Activated T-cell treated with anti-CD3 and anti-CD28 coated beads, Interleukin-2, amount 50 U/mL, for 24 hours (primary cell): ENCODE data around the gene HYDIN.
A peak's percentile ranks its signal among the peaks of the same experiment; 100 is the strongest.
"Not testable (repeated sequence)": the region's sequence is repeated elsewhere in the genome, so short reads cannot be mapped to it uniquely, and the experiment has no call there.

Source experiments
- DNase-seq: peaks from one replicate; pipeline ENCODE4 v3.0.0-alpha.2; 2020
- H3K27ac Mint-ChIP-seq: 2 replicates; pipeline ENCODE4 v1.8.0; 2020; ENCODE audit warnings: mild to moderate bottlenecking, mixed read lengths
- H3K27me3 Mint-ChIP-seq: 2 replicates; pipeline ENCODE4 v1.8.0; 2020; ENCODE audit warnings: mixed read lengths
- H3K36me3 Mint-ChIP-seq: 2 replicates; pipeline ENCODE4 v1.8.0; 2020; ENCODE audit warnings: low read depth, mixed read lengths
- H3K4me1 Mint-ChIP-seq: 2 replicates; pipeline ENCODE4 v1.8.0; 2020; ENCODE audit warnings: low read depth, mixed read lengths
- H3K4me3 Mint-ChIP-seq: 2 replicates; pipeline ENCODE4 v1.8.0; 2020; ENCODE audit warnings: mild to moderate bottlenecking, moderate library complexity, mixed read lengths
- H3K9me3 Mint-ChIP-seq: 2 replicates; pipeline ENCODE4 v1.8.0; 2020; ENCODE audit warnings: mixed read lengths

The HYDIN gene

GRCh38 chr16:70823498-70824118, 406.9 kb downstream of the HYDIN start:
- not testable (repeated sequence) for H3K27ac Mint-ChIP-seq, H3K27me3 Mint-ChIP-seq, H3K9me3 Mint-ChIP-seq, H3K4me1 Mint-ChIP-seq, DNase-seq, H3K36me3 Mint-ChIP-seq, H3K4me3 Mint-ChIP-seq

DNA sequence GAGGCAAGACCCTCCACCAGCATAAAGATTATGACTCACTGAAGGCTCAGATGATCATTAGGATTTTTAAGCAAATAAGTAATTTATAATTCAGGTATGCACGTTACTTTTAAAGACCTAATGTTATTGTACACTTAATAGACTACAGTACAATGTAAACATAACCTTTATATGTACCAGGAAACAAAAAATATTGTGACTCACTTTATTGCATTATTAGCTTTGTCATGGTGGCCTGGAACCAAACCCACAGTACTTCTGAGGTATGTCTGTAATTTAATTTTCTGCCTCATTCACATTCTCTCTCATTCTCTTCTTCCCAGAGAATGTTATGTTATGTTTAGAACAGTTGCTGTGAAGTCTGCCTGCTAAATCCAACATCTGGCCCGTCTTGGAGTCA, 407.8 kb downstream of the HYDIN start:
- H3K4me3 Mint-ChIP-seq, DNase-seq, H3K27me3 Mint-ChIP-seq, H3K36me3 Mint-ChIP-seq, H3K4me1 Mint-ChIP-seq, H3K9me3 Mint-ChIP-seq, H3K27ac Mint-ChIP-seq: not testable (repeated sequence)

- H3K4me1 Mint-ChIP-seq: not testable (repeated sequence)
These were observed 412.4 kb downstream of the HYDIN start for GRCh38 chr16:70818088-70818487.

GRCh38 chr16:70809392-70810060, 421.0 kb downstream of the HYDIN start:
- no peak for DNase-seq
- Mint-ChIP-seq H3K4me1 (peaks cover 12% of the 10 kb centered on the region), H3K27me3 (peaks cover 18% of the 10 kb centered on the region), H3K9me3 (no peaks in the 10 kb centered on the region), H3K27ac (no peak overlapping the region), H3K4me3 (no peak overlapping the region), H3K36me3 (no peaks in the 10 kb centered on the region)

More at GRCh38 chr16:70818088-70818487, 412.4 kb downstream of the HYDIN start:
- H3K4me3 Mint-ChIP-seq, H3K9me3 Mint-ChIP-seq, DNase-seq, H3K27ac Mint-ChIP-seq, H3K27me3 Mint-ChIP-seq, H3K36me3 Mint-ChIP-seq: not testable (repeated sequence)

GRCh38 chr16:70808371-70808770, 422.2 kb downstream of the HYDIN start:
- H3K27ac Mint-ChIP-seq: no peak overlapping the region
- H3K27me3 Mint-ChIP-seq: peaks cover 18% of the 10 kb centered on the region
- no peaks in the 10 kb centered on the region for H3K36me3 Mint-ChIP-seq
- no peak overlapping the region for H3K4me3 Mint-ChIP-seq
- no peak for DNase-seq
- H3K4me1 Mint-ChIP-seq: peaks cover 18% of the 10 kb centered on the region
- H3K9me3 Mint-ChIP-seq: no peaks in the 10 kb centered on the region

DNA sequence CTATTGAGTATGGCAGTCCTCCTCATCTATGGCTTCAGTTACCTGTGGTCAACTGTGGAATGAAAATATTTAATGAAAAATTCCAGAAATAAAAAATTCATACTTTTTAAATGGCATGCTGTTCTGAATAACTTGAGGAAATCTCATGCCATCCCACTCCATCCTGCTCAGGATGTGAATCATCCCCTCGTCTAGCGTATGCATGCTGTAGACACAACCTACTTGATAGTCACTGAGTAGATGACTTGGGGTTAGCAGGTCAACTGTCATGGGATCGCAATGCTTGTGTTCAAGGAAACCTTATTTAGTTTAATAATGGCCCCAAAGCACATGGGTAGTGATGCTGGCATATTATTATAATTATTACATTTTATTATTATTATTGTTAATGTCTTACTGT, 424.7 kb downstream of the HYDIN start:
- Mint-ChIP-seq H3K27ac (no peak overlapping the region), H3K36me3 (peaks cover 1% of the 10 kb centered on the region), H3K9me3 (no peaks in the 10 kb centered on the region), H3K27me3 (peaks cover 18% of the 10 kb centered on the region), H3K4me3 (no peak overlapping the region), H3K4me1 (peaks cover 28% of the 10 kb centered on the region)
- no peak for DNase-seq

GRCh38 chr16:70805380-70805779, 425.1 kb downstream of the HYDIN start:
- Mint-ChIP-seq H3K27ac (peak overlapping the region; percentile 44), H3K27me3 (peaks cover 18% of the 10 kb centered on the region), H3K4me1 (peaks cover 30% of the 10 kb centered on the region), H3K9me3 (no peaks in the 10 kb centered on the region), H3K36me3 (peaks cover 5% of the 10 kb centered on the region), H3K4me3 (no peak overlapping the region)
- no peak for DNase-seq

DNA sequence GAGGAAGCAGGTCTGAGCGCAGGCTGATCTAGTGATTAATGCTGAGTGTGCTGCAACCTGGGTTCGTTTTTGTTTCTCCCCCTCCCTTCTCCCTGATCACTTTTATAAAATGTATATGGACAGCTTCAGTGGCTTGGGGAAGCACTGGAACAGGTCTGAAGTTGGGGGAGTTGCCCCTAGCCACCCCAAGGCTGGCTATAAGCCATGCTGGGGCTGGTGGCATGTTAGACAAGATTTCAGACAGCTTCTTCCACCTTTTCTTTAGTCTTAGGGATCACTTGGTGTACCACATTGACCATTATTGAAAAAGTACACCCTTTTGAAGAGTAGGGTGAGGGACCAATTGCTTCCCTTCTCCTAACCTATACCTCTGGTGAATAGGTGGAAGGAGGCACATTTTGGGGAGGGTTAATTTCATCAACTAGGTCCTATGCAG, 425.8 kb downstream of the HYDIN start:
- Mint-ChIP-seq H3K27me3 (peaks cover 14% of the 10 kb centered on the region), H3K27ac (peak overlapping the region; percentile 6), H3K36me3 (peaks cover 10% of the 10 kb centered on the region), H3K4me1 (peaks cover 36% of the 10 kb centered on the region), H3K9me3 (no peaks in the 10 kb centered on the region), H3K4me3 (no peak overlapping the region)
- DNase-seq: no peak

DNA sequence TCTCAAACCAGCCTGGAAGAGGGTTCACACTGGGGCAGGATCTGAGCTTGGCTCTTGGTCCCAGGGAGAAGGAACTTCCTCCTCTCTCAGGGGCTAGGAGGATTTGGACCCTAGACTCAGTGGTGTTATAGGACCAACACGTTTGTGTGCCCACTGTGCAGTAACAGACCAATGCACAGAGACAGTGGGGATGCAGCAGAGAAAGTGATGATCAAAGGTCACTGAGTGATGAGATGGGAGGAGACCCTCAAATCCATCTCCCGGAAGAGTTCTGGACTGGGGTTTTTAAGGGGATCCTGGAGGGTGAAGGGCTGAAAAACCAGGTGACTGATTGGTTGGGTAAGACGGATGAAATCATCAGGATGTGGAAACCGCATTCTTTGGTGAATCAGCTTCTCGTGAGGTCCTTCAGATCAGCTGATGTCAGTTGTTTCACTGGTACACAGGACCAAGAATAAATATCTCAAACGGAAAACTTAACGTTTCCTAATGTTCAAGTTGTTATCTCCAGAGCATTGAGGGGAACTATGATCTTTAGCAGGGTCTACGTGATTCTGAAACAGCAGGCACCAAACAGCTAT, 426.3 kb downstream of the HYDIN start:
- H3K4me1 Mint-ChIP-seq: peaks cover 40% of the 10 kb centered on the region
- DNase-seq: no peak
- H3K9me3 Mint-ChIP-seq: no peaks in the 10 kb centered on the region
- peaks cover 10% of the 10 kb centered on the region for H3K36me3 Mint-ChIP-seq
- H3K27me3 Mint-ChIP-seq: peaks cover 9% of the 10 kb centered on the region
- no peak overlapping the region for H3K4me3 Mint-ChIP-seq
- peak overlapping the region; percentile 6 for H3K27ac Mint-ChIP-seq

- Mint-ChIP-seq H3K27ac (no peak overlapping the region), H3K27me3 (peaks cover 9% of the 10 kb centered on the region), H3K36me3 (peaks cover 19% of the 10 kb centered on the region), H3K4me1 (peaks cover 49% of the 10 kb centered on the region), H3K9me3 (no peaks in the 10 kb centered on the region), H3K4me3 (no peak overlapping the region)
- DNase-seq: no peak
These were observed 427.2 kb downstream of the HYDIN start for GRCh38 chr16:70803319-70803718.

DNA sequence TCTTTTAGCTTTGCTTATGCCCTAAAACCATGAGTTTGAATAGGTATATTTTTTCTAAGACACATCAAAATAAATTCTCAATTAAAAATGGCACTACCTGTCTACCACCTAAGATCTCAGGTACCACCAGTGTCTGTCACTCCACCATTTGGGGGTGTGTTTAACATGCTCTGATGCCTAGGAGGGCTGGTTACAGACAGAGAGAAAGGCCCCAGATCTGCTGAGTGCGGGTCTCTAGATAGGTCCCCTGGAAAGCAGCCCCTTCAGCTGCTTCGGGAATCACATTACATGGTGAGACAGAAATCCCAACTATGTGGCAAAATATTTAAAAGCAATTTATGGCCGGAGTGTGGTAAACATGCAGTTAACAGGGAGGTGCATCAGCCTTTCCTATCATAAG, 428.9 kb downstream of the HYDIN start:
- Mint-ChIP-seq H3K9me3 (no peaks in the 10 kb centered on the region), H3K36me3 (peaks cover 32% of the 10 kb centered on the region), H3K27ac (peak overlapping the region; percentile 93), H3K27me3 (peaks cover under 1% of the 10 kb centered on the region), H3K4me3 (peak overlapping the region; percentile 94), H3K4me1 (peaks cover 53% of the 10 kb centered on the region)
- no peak for DNase-seq

- DNase-seq: peak; percentile 98
- Mint-ChIP-seq H3K27me3 (no peaks in the 10 kb centered on the region), H3K36me3 (peaks cover 32% of the 10 kb centered on the region), H3K9me3 (no peaks in the 10 kb centered on the region), H3K4me3 (peak within 1 kb of the TSS; percentile 94), H3K4me1 (peaks cover 50% of the 10 kb centered on the region), H3K27ac (peak within 1 kb of the TSS; percentile 93)
These were observed 429.6 kb downstream of the HYDIN start, which contains the start of gene VAC14 for GRCh38 chr16:70800781-70801480. Gene VAC14, minus strand, starts transcription at chr16:70801158. Its CDS starts 258 bp downstream, at chr16:70800900.

GRCh38 chr16:70800311-70800710, 430.2 kb downstream of the HYDIN start:
- Mint-ChIP-seq H3K27me3 (no peaks in the 10 kb centered on the region), H3K27ac (peak overlapping the region; percentile 89), H3K36me3 (peaks cover 33% of the 10 kb centered on the region), H3K4me1 (peaks cover 46% of the 10 kb centered on the region), H3K9me3 (no peaks in the 10 kb centered on the region), H3K4me3 (peak overlapping the region; percentile 94)
- no peak for DNase-seq

- Mint-ChIP-seq H3K27me3 (no peaks in the 10 kb centered on the region), H3K4me1 (peaks cover 32% of the 10 kb centered on the region), H3K27ac (no peak overlapping the region)
These were observed 434.2 kb downstream of the HYDIN start for GRCh38 chr16:70796301-70796700.

More at GRCh38 chr16:70796301-70796700, 434.2 kb downstream of the HYDIN start:
- peaks cover 34% of the 10 kb centered on the region for H3K36me3 Mint-ChIP-seq
- no peak overlapping the region for H3K4me3 Mint-ChIP-seq
- DNase-seq: no peak
- H3K9me3 Mint-ChIP-seq: no peaks in the 10 kb centered on the region
